ENCODE results near the gene EPB42. TPM values are rescaled to one million over a fixed set of nuclear protein-coding genes. Genes with fewer than 3 reads are reported as not detected.
A peak's percentile ranks its signal among the peaks of the same experiment; 100 is the strongest.

Gene EPB42
- total and polyA plus RNA-seq, 4 donors, result 0.03 to 11.1 (median 0.18) TPM; not detected in 1

- Histone ChIP-seq H3K9ac (ENCODE audit: insufficient read depth in 1 of 2, low read length in 2 of 2) (no peak overlapping the region), H3K4me1 (ENCODE audit: control insufficient read depth in 5 of 5, insufficient read depth in 5 of 5, low read length in 5 of 5) (peaks cover 0 to 15% (median 3%) of the 10 kb centered on the region in 5 donors), H3K36me3 (ENCODE audit: control insufficient read depth in 4 of 4, insufficient read depth in 4 of 4, low read length in 4 of 4) (peaks cover 0 to 29% (median 25%) of the 10 kb centered on the region in 4 donors), H3K27ac (ENCODE audit: low read depth in 1 of 2, low read length in 1 of 2) (peak overlapping the region in 1 of 2 donors; percentile 35), H3K9me3 (ENCODE audit: control insufficient read depth in 4 of 4, insufficient read depth in 3 of 4, low read length in 3 of 4) (no peaks in the 10 kb centered on the region), H3K4me3 (no peak overlapping the region), H3K27me3 (ENCODE audit: control insufficient read depth in 3 of 3, insufficient read depth in 3 of 3, low read length in 2 of 3) (no peaks in the 10 kb centered on the region)
- WGBS, 2 donors, result 67 to 85% methylated on average over 1 of the region's 1 CpG
- no peak for ATAC-seq (ENCODE audit: insufficient read depth, low FRiP score)
- DNase-seq, result peak in 1 of 3 donors; percentile 28
- TF ChIP-seq CTCF (IDR thresholded peaks at IDR 0.05; ENCODE audit: control extremely low read depth, extremely low read depth), result no peak
Measured at GRCh38 chr15:43190178-43190577, 30.6 kb downstream of the EPB42 start.

GRCh38 chr15:43189296-43189695 is 31.5 kb downstream of the EPB42 start:
- H3K9me3 ChIP-seq (ENCODE audit: control insufficient read depth in 4 of 4, insufficient read depth in 3 of 4, low read length in 3 of 4), result no peaks in the 10 kb centered on the region
- no peak overlapping the region for H3K4me3 ChIP-seq
- no peaks in the 10 kb centered on the region for H3K27me3 ChIP-seq (ENCODE audit: control insufficient read depth in 3 of 3, insufficient read depth in 3 of 3, low read length in 2 of 3)
- no peak overlapping the region for H3K9ac ChIP-seq (ENCODE audit: insufficient read depth in 1 of 2, low read length in 2 of 2)
- peaks cover 0 to 10% (median 3%) of the 10 kb centered on the region in 5 donors for H3K4me1 ChIP-seq (ENCODE audit: control insufficient read depth in 5 of 5, insufficient read depth in 5 of 5, low read length in 5 of 5)
- peaks cover 0 to 29% (median 20%) of the 10 kb centered on the region in 4 donors for H3K36me3 ChIP-seq (ENCODE audit: control insufficient read depth in 4 of 4, insufficient read depth in 4 of 4, low read length in 4 of 4)
- no peak for TF ChIP-seq CTCF (IDR thresholded peaks at IDR 0.05; ENCODE audit: control extremely low read depth, extremely low read depth)
- ATAC-seq (ENCODE audit: insufficient read depth, low FRiP score), result no peak
- 80 to 87% methylated on average over 2 of the region's 2 CpGs for WGBS, 2 donors
- DNase-seq, result no peak
- H3K27ac ChIP-seq (ENCODE audit: low read depth in 1 of 2, low read length in 1 of 2), result no peak overlapping the region

GRCh38 chr15:43187544-43188155 is 33.2 kb downstream of the EPB42 start:
- 79 to 83% methylated on average over 2 of the region's 2 CpGs for WGBS, 2 donors
- H3K27ac ChIP-seq (ENCODE audit: low read depth in 1 of 2, low read length in 1 of 2), result no peak overlapping the region
- ATAC-seq (ENCODE audit: insufficient read depth, low FRiP score) (no peak), DNase-seq (peak in 2 of 3 donors; percentile 39 to 56)
- peaks cover 0 to 10% (median 3%) of the 10 kb centered on the region in 5 donors for H3K4me1 ChIP-seq (ENCODE audit: control insufficient read depth in 5 of 5, insufficient read depth in 5 of 5, low read length in 5 of 5)
- TF ChIP-seq CTCF (IDR thresholded peaks at IDR 0.05; ENCODE audit: control extremely low read depth, extremely low read depth), result peak; percentile 28
- no peaks in the 10 kb centered on the region for H3K27me3 ChIP-seq (ENCODE audit: control insufficient read depth in 3 of 3, insufficient read depth in 3 of 3, low read length in 2 of 3)
- no peak overlapping the region for H3K4me3 ChIP-seq
- no peak overlapping the region for H3K9ac ChIP-seq (ENCODE audit: insufficient read depth in 1 of 2, low read length in 2 of 2)
- peaks cover 0 to 27% (median 17%) of the 10 kb centered on the region in 4 donors for H3K36me3 ChIP-seq (ENCODE audit: control insufficient read depth in 4 of 4, insufficient read depth in 4 of 4, low read length in 4 of 4)
- no peaks in the 10 kb centered on the region for H3K9me3 ChIP-seq (ENCODE audit: control insufficient read depth in 4 of 4, insufficient read depth in 3 of 4, low read length in 3 of 4)
